Astrocyte (in vitro differentiated cells and primary cell): ENCODE measurements around the gene KPNA4. TPM values are rescaled to one million over a fixed set of nuclear protein-coding genes. Genes with fewer than 3 reads are reported as not detected.

Experiments
- DNase-seq: peaks from one replicate; pipeline ENCODE4 v3.0.0-alpha.2; 2010; ENCODE audit warnings: low read depth
- FAIRE-seq: peaks from 2 replicates; lab custom pipeline; 2011; peaks lifted over from hg19 to GRCh38; lab: Jason Lieb, UNC
- H2AFZ ChIP-seq: 2 replicates; pipeline ENCODE4 v1.6.0; 2012; ENCODE audit warnings: low read depth, low read length, inconsistent platforms
- H3K27ac ChIP-seq: 2 replicates; pipeline ENCODE4 v1.5.1; 2011; ENCODE audit warnings: low read depth, low read length, inconsistent platforms
- H3K27me3 ChIP-seq: 2 replicates; pipeline ENCODE4 v1.6.0; 2011; ENCODE audit warnings: low read length, inconsistent platforms; ENCODE audit not compliant: insufficient read depth
- H3K36me3 ChIP-seq: 2 replicates; pipeline ENCODE4 v1.5.1; 2011; ENCODE audit warnings: low read length, inconsistent platforms; ENCODE audit not compliant: insufficient read depth
- H3K4me1 ChIP-seq: 2 replicates; pipeline ENCODE4 v1.5.1; 2011; ENCODE audit warnings: low read length, inconsistent platforms; ENCODE audit not compliant: insufficient read depth
- H3K4me2 ChIP-seq: 2 replicates; pipeline ENCODE4 v1.6.0; 2012; ENCODE audit warnings: low read length, inconsistent platforms
- H3K4me3 ChIP-seq: 2 replicates; pipeline ENCODE4 v1.5.1; 2011; ENCODE audit warnings: low read depth, mild to moderate bottlenecking, low read length, inconsistent platforms; ENCODE audit not compliant: insufficient read depth
- H3K79me2 ChIP-seq: 2 replicates; pipeline ENCODE4 v1.6.0; 2012; ENCODE audit warnings: mild to moderate bottlenecking, low read length, inconsistent platforms; ENCODE audit not compliant: insufficient read depth
- H3K9ac ChIP-seq: 2 replicates; pipeline ENCODE4 v1.6.0; 2012; ENCODE audit warnings: mild to moderate bottlenecking, low read length, inconsistent platforms
- H3K9me3 ChIP-seq: 2 replicates; pipeline ENCODE4 v1.5.1; 2012; ENCODE audit warnings: low read depth, mild to moderate bottlenecking, low read length, inconsistent platforms; ENCODE audit not compliant: insufficient read depth
- H4K20me1 ChIP-seq: 2 replicates; pipeline ENCODE4 v1.6.0; 2012; ENCODE audit warnings: low read length, inconsistent platforms; ENCODE audit not compliant: insufficient read depth
- H3K27ac Mint-ChIP-seq: one replicate; pipeline ENCODE4 v1.8.0; 2021; ENCODE audit warnings: mild to moderate bottlenecking, mixed read lengths; ENCODE audit not compliant: unreplicated experiment
- H3K27me3 Mint-ChIP-seq: one replicate; pipeline ENCODE4 v1.8.0; 2021; ENCODE audit warnings: low read depth, mixed read lengths; ENCODE audit not compliant: unreplicated experiment
- H3K36me3 Mint-ChIP-seq: one replicate; pipeline ENCODE4 v1.8.0; 2021; ENCODE audit warnings: low read depth, mixed read lengths; ENCODE audit not compliant: unreplicated experiment
- H3K4me1 Mint-ChIP-seq: one replicate; pipeline ENCODE4 v1.8.0; 2021; ENCODE audit warnings: low read depth, mixed read lengths; ENCODE audit not compliant: unreplicated experiment
- H3K4me3 Mint-ChIP-seq: one replicate; pipeline ENCODE4 v1.8.0; 2021; ENCODE audit warnings: mild to moderate bottlenecking, moderate library complexity, mixed read lengths; ENCODE audit not compliant: unreplicated experiment
- H3K9me3 Mint-ChIP-seq: one replicate; pipeline ENCODE4 v1.8.0; 2021; ENCODE audit warnings: mild to moderate bottlenecking, mixed read lengths; ENCODE audit not compliant: unreplicated experiment
- CTCF ChIP-seq: IDR thresholded peaks from 2 replicates; pipeline ENCODE4 v1.5.1; 2011; ENCODE audit warnings: low read depth, mild to moderate bottlenecking, inconsistent platforms, low read length, moderate library complexity; ENCODE audit not compliant: insufficient read depth
- EZH2 ChIP-seq: IDR thresholded peaks from 2 replicates; pipeline ENCODE4 v1.6.1; 2012; ENCODE audit warnings: mild to moderate bottlenecking, low read length, inconsistent platforms; ENCODE audit not compliant: insufficient read depth
- total RNA-seq: library from RNA; stranded (reverse); gene quantifications from 2 replicates; pipeline ENCODE4 v1.2.1, GENCODE V29; 2021

KPNA4 gene
- total RNA-seq, 1 donor from 2014 or later = 105 TPM

DNA sequence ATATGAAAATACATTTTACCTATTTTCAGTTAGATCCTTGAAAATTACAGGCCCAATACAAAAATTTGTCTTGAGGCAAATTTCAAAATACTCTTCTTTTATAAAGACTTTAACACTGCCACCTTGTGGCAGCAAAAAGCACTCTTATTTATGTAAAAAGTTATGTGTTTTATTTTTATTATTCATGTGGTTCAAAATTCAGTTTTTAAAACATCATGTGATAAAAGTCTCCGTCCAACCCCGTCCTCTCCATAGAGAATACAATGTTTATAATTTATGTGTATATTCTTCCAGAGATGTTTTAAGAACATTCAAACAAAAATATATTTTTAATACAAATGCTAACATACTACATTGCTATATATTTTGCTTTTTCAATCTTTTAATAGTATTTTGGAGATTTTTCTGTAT is 78.9 kb downstream of the KPNA4 start:
- H3K4me1 Mint-ChIP-seq = peaks cover 3% of the 10 kb centered on the region
- H2AFZ ChIP-seq = no peak overlapping the region
- no peak overlapping the region for H3K4me3 Mint-ChIP-seq
- no peaks in the 10 kb centered on the region for H4K20me1 ChIP-seq
- H3K27me3 Mint-ChIP-seq = no peaks in the 10 kb centered on the region
- no peaks in the 10 kb centered on the region for H3K36me3 ChIP-seq
- DNase-seq (no peak), FAIRE-seq (no peak)
- no peak overlapping the region for H3K27ac ChIP-seq
- H3K27ac Mint-ChIP-seq = no peak overlapping the region
- H3K79me2 ChIP-seq = no peaks in the 10 kb centered on the region
- H3K9me3 Mint-ChIP-seq = no peaks in the 10 kb centered on the region
- H3K9me3 ChIP-seq = no peaks in the 10 kb centered on the region
- H3K4me2 ChIP-seq = no peak overlapping the region
- H3K36me3 Mint-ChIP-seq = no peaks in the 10 kb centered on the region
- TF ChIP-seq CTCF = peak; percentile 59
- TF ChIP-seq EZH2 = no peak
- H3K27me3 ChIP-seq = no peaks in the 10 kb centered on the region
- H3K9ac ChIP-seq = no peak overlapping the region
- H3K4me3 ChIP-seq = no peak overlapping the region
- peaks cover 4% of the 10 kb centered on the region for H3K4me1 ChIP-seq

GRCh38 chr3:160482796-160483195 is 82.6 kb downstream of the KPNA4 start:
- Histone ChIP-seq H3K4me1 (peaks cover 8% of the 10 kb centered on the region), H3K4me2 (no peak overlapping the region), H3K9me3 (no peaks in the 10 kb centered on the region), H3K36me3 (no peaks in the 10 kb centered on the region), H2AFZ (no peak overlapping the region), H3K4me3 (no peak overlapping the region), H3K79me2 (no peaks in the 10 kb centered on the region), H3K27ac (no peak overlapping the region), H4K20me1 (no peaks in the 10 kb centered on the region), H3K27me3 (no peaks in the 10 kb centered on the region), H3K9ac (no peak overlapping the region)
- no peak for FAIRE-seq
- TF ChIP-seq EZH2 (no peak), CTCF (no peak)
- Mint-ChIP-seq H3K36me3 (peaks cover 3% of the 10 kb centered on the region), H3K4me1 (peaks cover 14% of the 10 kb centered on the region), H3K27ac (no peak overlapping the region), H3K9me3 (no peaks in the 10 kb centered on the region), H3K27me3 (no peaks in the 10 kb centered on the region), H3K4me3 (no peak overlapping the region)
- no peak for DNase-seq

DNA sequence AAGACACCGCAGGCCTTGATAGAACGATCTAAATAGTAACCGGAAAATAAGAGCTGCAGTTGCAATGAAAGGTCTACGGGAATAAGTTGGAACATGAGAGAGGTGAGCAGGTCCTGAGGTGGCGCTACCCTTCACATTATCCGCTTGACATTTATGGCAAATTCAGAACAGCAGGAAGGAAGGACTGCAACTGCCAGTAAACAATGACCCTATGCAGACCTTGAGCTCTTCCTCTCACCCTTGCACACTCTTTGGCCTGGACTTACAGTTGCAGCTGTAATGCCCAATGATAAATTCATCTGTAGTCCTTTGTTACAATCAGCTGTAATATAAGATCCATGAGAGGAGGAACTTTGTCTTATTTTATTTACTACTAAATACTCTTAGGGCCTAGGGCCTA is 83.5 kb downstream of the KPNA4 start:
- Histone ChIP-seq H3K27ac (no peak overlapping the region), H3K4me3 (no peak overlapping the region), H3K4me2 (no peak overlapping the region), H3K79me2 (no peaks in the 10 kb centered on the region), H4K20me1 (no peaks in the 10 kb centered on the region), H2AFZ (no peak overlapping the region), H3K36me3 (no peaks in the 10 kb centered on the region), H3K4me1 (peaks cover 14% of the 10 kb centered on the region), H3K9ac (no peak overlapping the region), H3K27me3 (no peaks in the 10 kb centered on the region), H3K9me3 (no peaks in the 10 kb centered on the region)
- no peak for TF ChIP-seq CTCF
- no peak for TF ChIP-seq EZH2
- H3K4me1 Mint-ChIP-seq = peaks cover 15% of the 10 kb centered on the region
- DNase-seq (no peak), FAIRE-seq (no peak)
- H3K9me3 Mint-ChIP-seq = no peaks in the 10 kb centered on the region
- H3K4me3 Mint-ChIP-seq = no peak overlapping the region
- H3K27ac Mint-ChIP-seq = no peak overlapping the region
- peaks cover 3% of the 10 kb centered on the region for H3K36me3 Mint-ChIP-seq
- H3K27me3 Mint-ChIP-seq = no peaks in the 10 kb centered on the region
